Breast epithelium (tissue), 3 donors: Measurements from ENCODE around the gene TRIM72.

Experiments used
- POLR2A ChIP-seq: fragments of 450-650 bp; IDR thresholded peaks from one replicate; pipeline ENCODE4 v1.6.1; 2016; ENCODE audit warnings: antibody characterized with exemption, mild to moderate bottlenecking, moderate library complexity
- TF ChIP-seq, protein P1 (sequence below), 3 donors: fragments of 450-650 bp; IDR thresholded peaks; one replicate each; pipeline ENCODE4 v1.5.1; 2016 to 2017; ENCODE audit warnings: antibody characterized with exemption in 3 of 3, mild to moderate bottlenecking in 3 of 3, moderate library complexity in 3 of 3

DNA sequence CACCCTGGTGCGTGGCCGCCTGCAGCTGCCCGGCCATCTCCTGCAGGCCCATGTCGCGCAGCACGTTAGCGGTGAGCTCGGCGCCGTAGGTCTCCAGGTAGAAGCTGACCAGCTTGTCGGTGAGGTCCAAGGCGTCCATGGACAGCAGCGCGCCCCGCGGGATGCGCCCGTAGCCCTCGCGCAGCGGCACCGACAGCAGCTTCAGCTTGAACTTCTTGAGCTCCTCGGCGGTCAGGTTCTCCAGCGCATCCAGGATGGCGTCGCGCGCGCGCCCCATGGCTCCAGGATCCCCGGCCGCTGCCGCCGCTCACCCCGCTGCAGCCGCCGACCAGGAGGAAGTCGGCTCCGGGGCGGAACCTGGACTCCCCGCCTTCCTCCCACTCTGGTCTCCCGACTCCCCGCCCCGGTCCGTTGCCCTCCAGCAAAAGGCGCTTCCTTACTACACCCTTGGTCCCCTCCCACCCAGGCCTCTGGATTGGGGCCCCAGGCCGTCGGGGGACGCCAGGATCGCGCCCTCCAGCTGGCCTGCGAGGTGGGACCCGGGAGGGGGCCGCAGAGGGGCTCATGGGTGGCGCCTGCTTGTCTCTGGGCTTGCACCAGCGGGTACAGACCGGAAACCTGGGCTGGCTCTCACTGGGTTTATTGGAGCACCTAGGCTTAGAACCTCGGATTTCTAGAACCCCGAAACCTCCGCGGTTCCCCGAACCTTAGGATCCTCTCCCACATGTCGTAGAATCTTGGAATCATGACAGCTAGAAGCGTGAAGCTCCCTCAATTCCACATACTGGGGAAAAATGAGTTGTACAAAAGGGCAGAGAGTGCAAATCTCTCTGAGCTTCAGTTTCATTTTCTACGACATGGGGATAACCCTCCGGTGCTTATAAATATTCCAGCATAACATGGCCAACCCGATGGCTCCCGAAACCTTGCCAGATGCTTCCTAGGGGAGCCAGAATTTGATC is 11.2 kb upstream of the TRIM72 start, which contains the start of gene PYCARD:
- TF ChIP-seq, protein P1, sequence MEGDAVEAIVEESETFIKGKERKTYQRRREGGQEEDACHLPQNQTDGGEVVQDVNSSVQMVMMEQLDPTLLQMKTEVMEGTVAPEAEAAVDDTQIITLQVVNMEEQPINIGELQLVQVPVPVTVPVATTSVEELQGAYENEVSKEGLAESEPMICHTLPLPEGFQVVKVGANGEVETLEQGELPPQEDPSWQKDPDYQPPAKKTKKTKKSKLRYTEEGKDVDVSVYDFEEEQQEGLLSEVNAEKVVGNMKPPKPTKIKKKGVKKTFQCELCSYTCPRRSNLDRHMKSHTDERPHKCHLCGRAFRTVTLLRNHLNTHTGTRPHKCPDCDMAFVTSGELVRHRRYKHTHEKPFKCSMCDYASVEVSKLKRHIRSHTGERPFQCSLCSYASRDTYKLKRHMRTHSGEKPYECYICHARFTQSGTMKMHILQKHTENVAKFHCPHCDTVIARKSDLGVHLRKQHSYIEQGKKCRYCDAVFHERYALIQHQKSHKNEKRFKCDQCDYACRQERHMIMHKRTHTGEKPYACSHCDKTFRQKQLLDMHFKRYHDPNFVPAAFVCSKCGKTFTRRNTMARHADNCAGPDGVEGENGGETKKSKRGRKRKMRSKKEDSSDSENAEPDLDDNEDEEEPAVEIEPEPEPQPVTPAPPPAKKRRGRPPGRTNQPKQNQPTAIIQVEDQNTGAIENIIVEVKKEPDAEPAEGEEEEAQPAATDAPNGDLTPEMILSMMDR (IDR thresholded peaks at IDR 0.05) = no peak
- TF ChIP-seq POLR2A = no peak
